Stimulated activated CD8-positive, alpha-beta memory T cell treated with anti-CD3 and anti-CD28 coated beads, Interleukin-15, amount 100 ng/mL, for 4 hours (primary cell): ENCODE results near the gene CCZ1B.
"Not testable (repeated sequence)": the region's sequence is repeated elsewhere in the genome, so short reads cannot be mapped to it uniquely, and the experiment has no call there.

ENCODE experiments used
- DNase-seq, 2 donors: peaks; one replicate each; pipeline ENCODE4 v3.0.0-alpha.2; 2020; ENCODE audit warnings: low read depth in 2 of 2

Gene CCZ1B

GRCh38 chr7:6826151-6826550 is at the start of gene CCZ1B:
Gene CCZ1B (minus strand): TSS chr7:6826275. CDS start chr7:6826197, 78 bp downstream.
- DNase-seq, result peak; percentile 66 to 72

- not testable (repeated sequence) for DNase-seq
Measured at GRCh38 chr7:6875022-6875421, 48.9 kb upstream of the CCZ1B start.

GRCh38 chr7:6872246-6872945 is 46.3 kb upstream of the CCZ1B start:
- DNase-seq, result not testable (repeated sequence)

- DNase-seq, result not testable (repeated sequence)
Measured at GRCh38 chr7:6871421-6872144, 45.5 kb upstream of the CCZ1B start.

- not testable (repeated sequence) for DNase-seq
Measured at GRCh38 chr7:6864751-6865150, 38.7 kb upstream of the CCZ1B start.

GRCh38 chr7:6864188-6864587 is 38.1 kb upstream of the CCZ1B start:
- not testable (repeated sequence) for DNase-seq

GRCh38 chr7:6862876-6863275 is 36.8 kb upstream of the CCZ1B start:
- DNase-seq, result not testable (repeated sequence)

- peak; percentile 53 to 60 for DNase-seq
Measured at GRCh38 chr7:6857721-6858314, 31.7 kb upstream of the CCZ1B start.

GRCh38 chr7:6855563-6856131 is 29.6 kb upstream of the CCZ1B start:
- DNase-seq, result not testable (repeated sequence)

GRCh38 chr7:6854747-6855562 is 28.9 kb upstream of the CCZ1B start:
- DNase-seq, result not testable (repeated sequence)

- not testable (repeated sequence) for DNase-seq
Measured at GRCh38 chr7:6853681-6854080, 27.6 kb upstream of the CCZ1B start.

- DNase-seq, result not testable (repeated sequence)
Measured at GRCh38 chr7:6849127-6849526, 23.1 kb upstream of the CCZ1B start.

GRCh38 chr7:6847751-6848150 is 21.7 kb upstream of the CCZ1B start:
- DNase-seq, result not testable (repeated sequence)

- not testable (repeated sequence) for DNase-seq
Measured at GRCh38 chr7:6845971-6846449, 19.9 kb upstream of the CCZ1B start.

- not testable (repeated sequence) for DNase-seq
Measured at GRCh38 chr7:6843654-6844053, 17.6 kb upstream of the CCZ1B start.

- not testable (repeated sequence) for DNase-seq
Measured at GRCh38 chr7:6843092-6843491, 17.0 kb upstream of the CCZ1B start.

GRCh38 chr7:6842278-6842921 is 16.3 kb upstream of the CCZ1B start:
- DNase-seq, result not testable (repeated sequence)

- not testable (repeated sequence) for DNase-seq
Measured at GRCh38 chr7:6837081-6837480, 11.0 kb upstream of the CCZ1B start.

- DNase-seq, result not testable (repeated sequence)
Measured at GRCh38 chr7:6835521-6835920, 9.4 kb upstream of the CCZ1B start.

- no peak for DNase-seq
Measured at GRCh38 chr7:6833636-6834035, 7.6 kb upstream of the CCZ1B start.
